Measurements from ENCODE around the gene CYP4F3. TPM values are rescaled to one million over a fixed set of nuclear protein-coding genes. Genes with fewer than 3 reads are reported as not detected.

CYP4F3 gene
- polyA plus RNA-seq, 1 experiment, result 0.11 TPM

DNA sequence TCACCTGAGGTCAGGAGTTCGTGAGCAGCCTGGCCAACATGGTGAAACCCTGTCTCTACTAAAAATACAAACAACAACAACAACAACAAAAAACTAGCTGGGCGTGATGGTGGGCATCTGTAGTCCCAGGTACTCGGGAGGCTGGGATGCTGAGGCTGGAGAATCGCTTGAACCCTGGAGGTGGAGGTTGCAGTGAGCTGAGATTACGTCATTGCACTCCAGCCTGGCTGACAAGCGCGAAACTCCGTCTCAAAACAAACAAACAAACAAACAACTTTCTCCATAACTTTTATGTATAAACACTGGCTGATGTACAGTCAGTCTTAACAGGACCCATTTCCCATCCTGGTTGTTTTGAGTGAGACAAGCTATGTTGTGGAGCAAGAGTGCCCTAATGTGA is 31.4 kb upstream of the CYP4F3 start:
- CTCF ChIA-PET, result no interaction called here
- no peaks in the 10 kb centered on the region; the same call in 1 of the 2 replicates for H3K9me3 ChIP-seq (ENCODE audit: control insufficient read depth, insufficient read depth, low read length)
- H3K27ac ChIP-seq (ENCODE audit: low read depth, low read length), result no peak overlapping the region
- H3K4me3 ChIP-seq (ENCODE audit: low read depth, low read length), result no peak overlapping the region
- POLR2A ChIA-PET, result no interaction called here
- H3K27me3 ChIP-seq (ENCODE audit: control insufficient read depth, insufficient read depth, low read length), result no peaks in the 10 kb centered on the region
- TF ChIP-seq, protein P1, sequence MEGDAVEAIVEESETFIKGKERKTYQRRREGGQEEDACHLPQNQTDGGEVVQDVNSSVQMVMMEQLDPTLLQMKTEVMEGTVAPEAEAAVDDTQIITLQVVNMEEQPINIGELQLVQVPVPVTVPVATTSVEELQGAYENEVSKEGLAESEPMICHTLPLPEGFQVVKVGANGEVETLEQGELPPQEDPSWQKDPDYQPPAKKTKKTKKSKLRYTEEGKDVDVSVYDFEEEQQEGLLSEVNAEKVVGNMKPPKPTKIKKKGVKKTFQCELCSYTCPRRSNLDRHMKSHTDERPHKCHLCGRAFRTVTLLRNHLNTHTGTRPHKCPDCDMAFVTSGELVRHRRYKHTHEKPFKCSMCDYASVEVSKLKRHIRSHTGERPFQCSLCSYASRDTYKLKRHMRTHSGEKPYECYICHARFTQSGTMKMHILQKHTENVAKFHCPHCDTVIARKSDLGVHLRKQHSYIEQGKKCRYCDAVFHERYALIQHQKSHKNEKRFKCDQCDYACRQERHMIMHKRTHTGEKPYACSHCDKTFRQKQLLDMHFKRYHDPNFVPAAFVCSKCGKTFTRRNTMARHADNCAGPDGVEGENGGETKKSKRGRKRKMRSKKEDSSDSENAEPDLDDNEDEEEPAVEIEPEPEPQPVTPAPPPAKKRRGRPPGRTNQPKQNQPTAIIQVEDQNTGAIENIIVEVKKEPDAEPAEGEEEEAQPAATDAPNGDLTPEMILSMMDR (IDR thresholded peaks at IDR 0.05; ENCODE audit: low read depth, low read length), result no peak
- DNase-seq (ENCODE audit: low read depth, low spot score), result no peak

DNA sequence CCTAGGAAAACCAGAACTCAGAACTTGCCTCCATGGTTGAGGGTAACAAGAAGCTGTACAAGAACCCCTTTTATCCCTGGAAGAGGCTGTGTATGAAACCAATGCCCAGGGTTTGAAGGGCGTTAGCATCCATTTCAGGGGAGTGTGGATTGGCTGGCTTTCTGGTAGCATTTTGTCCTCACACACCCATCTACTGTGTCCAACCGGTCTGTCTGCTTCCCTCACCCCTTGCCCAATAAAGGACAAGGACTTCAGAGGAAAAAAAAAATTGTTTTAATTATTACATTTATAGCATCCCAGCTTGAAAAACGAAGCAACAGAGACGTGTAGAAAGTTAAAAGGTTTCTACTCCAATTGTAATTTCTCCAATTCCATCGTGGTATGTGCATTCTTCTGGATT is 28.4 kb upstream of the CYP4F3 start:
- ChIA-PET CTCF (no interaction called here), POLR2A (no interaction called here)
- no peaks in the 10 kb centered on the region for H3K27me3 ChIP-seq (ENCODE audit: control insufficient read depth, insufficient read depth, low read length)
- H3K9me3 ChIP-seq (ENCODE audit: control insufficient read depth, insufficient read depth, low read length), result peaks cover 8% of the 10 kb centered on the region
- TF ChIP-seq, protein P1 (IDR thresholded peaks at IDR 0.05; ENCODE audit: low read depth, low read length), result no peak
- no peak for DNase-seq (ENCODE audit: low read depth, low spot score)
- no peak overlapping the region for H3K4me3 ChIP-seq (ENCODE audit: low read depth, low read length)
- no peak overlapping the region for H3K27ac ChIP-seq (ENCODE audit: low read depth, low read length)

DNA sequence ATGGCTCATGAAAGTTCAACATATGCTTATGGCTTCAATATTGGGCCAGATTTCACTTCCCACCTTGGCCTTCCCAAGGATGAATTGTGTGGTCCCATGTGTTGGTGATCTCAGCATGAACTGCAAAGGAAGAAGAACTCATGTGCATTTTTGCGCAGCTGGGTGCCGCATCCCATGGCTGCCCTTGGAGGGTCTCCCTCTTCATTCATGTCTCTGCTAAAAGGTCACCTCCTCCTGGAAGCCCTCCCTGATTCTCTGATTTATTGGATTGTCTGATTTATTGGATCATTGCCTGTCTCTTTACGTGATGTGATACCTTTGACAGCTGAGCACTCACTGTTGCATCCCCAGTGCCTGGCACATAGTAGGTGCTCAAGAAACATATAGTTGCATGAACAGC is 27.4 kb upstream of the CYP4F3 start:
- Histone ChIP-seq H3K27me3 (ENCODE audit: control insufficient read depth, insufficient read depth, low read length) (no peaks in the 10 kb centered on the region), H3K4me3 (ENCODE audit: low read depth, low read length) (no peak overlapping the region), H3K27ac (ENCODE audit: low read depth, low read length) (no peak overlapping the region), H3K9me3 (ENCODE audit: control insufficient read depth, insufficient read depth, low read length) (peaks cover 8% of the 10 kb centered on the region)
- no peak for DNase-seq (ENCODE audit: low read depth, low spot score)
- TF ChIP-seq, protein P1 (IDR thresholded peaks at IDR 0.05; ENCODE audit: low read depth, low read length), result no peak
- POLR2A ChIA-PET, result no interaction called here
- CTCF ChIA-PET, result no interaction called here

DNA sequence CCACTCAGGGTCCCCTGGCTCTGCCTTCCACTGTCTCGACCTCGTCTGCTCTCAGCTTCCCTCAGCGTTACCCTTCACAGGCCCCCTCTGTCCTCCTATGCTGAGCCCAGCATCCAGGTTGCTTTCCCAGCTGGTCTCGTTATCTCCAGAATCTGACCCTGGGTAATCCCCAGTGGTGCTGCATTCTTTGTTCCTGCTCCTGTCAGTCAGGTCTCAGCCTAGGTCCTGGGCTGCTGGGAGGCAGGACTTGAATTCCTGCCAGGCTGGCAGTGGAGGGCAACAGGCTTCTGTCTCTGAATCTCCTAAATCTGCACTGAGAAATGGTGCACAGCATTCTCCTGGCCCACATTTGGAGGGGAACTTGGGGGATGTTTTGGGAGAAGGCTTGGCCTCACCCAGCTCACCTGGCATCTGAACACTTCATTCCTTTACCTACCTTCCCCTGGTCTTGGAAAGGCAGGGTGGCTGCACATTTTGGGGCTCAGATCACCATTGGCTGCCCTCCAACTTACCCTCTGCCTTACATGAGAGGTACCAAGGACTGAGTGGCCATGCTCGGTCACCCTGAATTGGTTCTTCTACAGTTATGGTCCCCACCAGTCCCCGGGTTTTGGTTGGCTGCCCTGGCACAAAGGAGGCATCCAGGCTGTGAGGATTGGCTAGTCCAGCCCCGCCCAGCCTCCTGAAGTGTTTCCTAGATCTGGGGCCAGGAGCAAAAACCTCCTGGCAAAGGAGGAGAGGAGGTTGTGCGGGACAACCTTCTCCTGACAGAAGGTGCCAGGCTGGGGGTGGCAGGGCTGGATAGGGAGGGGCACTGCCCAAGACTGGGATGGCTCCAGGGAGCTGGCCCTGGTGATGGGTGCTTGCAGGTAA is 26.0 kb upstream of the CYP4F3 start, which contains the start of gene CYP4F8:
Gene CYP4F8 (plus strand): TSS at position 712 of the 873 bp plus-strand sequence. CDS start 399 bp downstream, outside the sequence.
- CTCF ChIA-PET, result no interaction called here
- TF ChIP-seq, protein P1 (IDR thresholded peaks at IDR 0.05; ENCODE audit: low read depth, low read length), result no peak
- H3K4me3 ChIP-seq (ENCODE audit: low read depth, low read length), result no peak within 1 kb of the TSS
- no peaks in the 10 kb centered on the region for H3K27me3 ChIP-seq (ENCODE audit: control insufficient read depth, insufficient read depth, low read length)
- no peak for DNase-seq (ENCODE audit: low read depth, low spot score)
- H3K9me3 ChIP-seq (ENCODE audit: control insufficient read depth, insufficient read depth, low read length), result peaks cover 8% of the 10 kb centered on the region
- no peak within 1 kb of the TSS for H3K27ac ChIP-seq (ENCODE audit: low read depth, low read length)
- POLR2A ChIA-PET, result no interaction called here

DNA sequence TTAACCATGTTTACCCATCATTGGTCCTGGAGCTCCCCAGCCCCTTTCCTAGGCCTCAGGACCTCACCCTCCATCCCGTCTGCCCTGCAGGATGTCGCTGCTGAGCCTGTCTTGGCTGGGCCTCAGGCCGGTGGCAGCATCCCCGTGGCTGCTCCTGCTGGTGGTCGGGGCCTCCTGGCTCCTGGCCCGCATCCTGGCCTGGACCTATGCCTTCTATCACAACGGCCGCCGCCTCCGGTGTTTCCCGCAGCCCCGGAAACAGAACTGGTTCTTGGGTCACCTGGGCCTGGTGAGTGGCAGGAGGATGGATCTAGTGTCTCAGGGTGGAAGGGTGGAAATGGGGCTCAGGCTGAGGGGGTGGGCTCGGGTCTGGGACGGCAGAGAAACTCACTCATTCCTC is 25.2 kb upstream of the CYP4F3 start:
- H3K27ac ChIP-seq (ENCODE audit: low read depth, low read length), result no peak overlapping the region
- peaks cover 8% of the 10 kb centered on the region for H3K9me3 ChIP-seq (ENCODE audit: control insufficient read depth, insufficient read depth, low read length)
- H3K27me3 ChIP-seq (ENCODE audit: control insufficient read depth, insufficient read depth, low read length), result no peaks in the 10 kb centered on the region
- TF ChIP-seq, protein P1 (IDR thresholded peaks at IDR 0.05; ENCODE audit: low read depth, low read length), result no peak
- ChIA-PET POLR2A (no interaction called here), CTCF (no interaction called here)
- no peak overlapping the region for H3K4me3 ChIP-seq (ENCODE audit: low read depth, low read length)
- DNase-seq (ENCODE audit: low read depth, low spot score), result no peak
